Middle frontal gyrus (tissue), 1 donor: ENCODE data around the gene LETMD1.
"Not testable (repeated sequence)": the region's sequence is repeated elsewhere in the genome, so short reads cannot be mapped to it uniquely, and the experiment has no call there.

Experiments
- DNase-seq: peaks from one replicate; pipeline ENCODE4 v3.0.0-alpha.2; 2015; ENCODE audit warnings: low spot score; ENCODE audit errors: extremely low spot score

LETMD1 gene

DNA sequence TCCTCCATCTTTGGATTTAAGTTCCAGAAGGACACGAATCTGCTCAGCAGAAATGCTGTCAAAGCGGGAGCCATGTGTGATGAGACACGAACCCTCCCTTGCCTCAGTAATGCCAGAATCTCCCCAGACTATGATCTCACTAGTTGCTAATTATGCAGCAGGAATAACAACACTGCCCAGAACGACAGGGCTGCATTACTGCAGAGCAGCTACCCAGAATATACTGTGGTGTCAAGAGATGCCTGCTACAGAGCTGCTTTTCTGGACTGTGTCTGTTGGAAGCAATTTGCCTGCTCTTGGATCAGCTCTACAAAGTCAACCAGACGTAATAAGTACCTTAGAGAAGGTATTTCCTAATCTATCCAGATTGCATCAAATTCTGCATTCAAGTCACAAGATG, 29.8 kb downstream of the LETMD1 start:
- peak; percentile 54 for DNase-seq

- not testable (repeated sequence) for DNase-seq
These were observed 30.2 kb downstream of the LETMD1 start for GRCh38 chr12:51078346-51078745.

DNA sequence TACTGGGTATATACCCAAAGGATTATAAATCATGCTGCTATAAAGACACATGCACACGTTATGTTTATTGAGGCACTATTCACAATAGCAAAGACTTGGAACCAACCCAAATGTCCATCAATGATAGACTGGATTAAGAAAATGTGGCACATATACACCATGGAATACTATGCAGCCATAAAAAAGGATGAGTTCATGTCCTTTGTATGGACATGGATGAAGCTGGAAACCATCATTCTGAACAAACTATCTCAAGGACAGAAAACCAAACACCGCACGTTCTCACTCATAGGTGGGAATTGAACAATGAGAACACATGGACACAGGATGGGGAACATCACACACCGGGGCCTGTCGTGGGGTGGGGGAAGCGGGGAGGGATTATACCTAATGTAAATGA, 30.7 kb downstream of the LETMD1 start:
- DNase-seq, result not testable (repeated sequence)

GRCh38 chr12:51080136-51080535, 32.0 kb downstream of the LETMD1 start:
- no peak for DNase-seq

GRCh38 chr12:51081421-51081820, 33.3 kb downstream of the LETMD1 start:
- DNase-seq, result no peak

GRCh38 chr12:51082561-51083125, 34.5 kb downstream of the LETMD1 start:
- peak; percentile 14 for DNase-seq

- DNase-seq, result peak; percentile 91
These were observed 35.2 kb downstream of the LETMD1 start, which contains the start of gene CSRNP2 for GRCh38 chr12:51083126-51083833. Gene CSRNP2, minus strand, starts transcription at chr12:51083596. Its CDS starts 7,035 bp downstream, at chr12:51076561.

DNA sequence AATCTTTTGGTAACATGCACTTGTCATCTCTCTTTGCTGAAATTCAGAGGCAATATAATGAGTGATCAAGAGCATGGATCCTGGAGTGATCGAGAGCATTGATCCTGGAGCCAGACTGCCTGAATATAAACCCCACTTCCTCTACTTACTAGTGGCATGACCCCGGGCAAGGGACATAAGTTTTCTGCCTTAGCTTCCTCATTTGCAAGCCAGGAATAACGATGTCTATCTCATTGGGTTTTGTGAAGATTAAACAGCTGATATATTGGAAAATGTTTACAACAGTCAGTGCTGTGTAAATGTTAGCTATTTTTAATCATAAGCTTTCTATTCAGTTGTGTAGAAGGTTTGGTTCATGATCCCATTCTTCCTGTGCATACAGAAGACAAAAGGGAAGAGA, 37.6 kb downstream of the LETMD1 start:
- DNase-seq, result no peak

DNA sequence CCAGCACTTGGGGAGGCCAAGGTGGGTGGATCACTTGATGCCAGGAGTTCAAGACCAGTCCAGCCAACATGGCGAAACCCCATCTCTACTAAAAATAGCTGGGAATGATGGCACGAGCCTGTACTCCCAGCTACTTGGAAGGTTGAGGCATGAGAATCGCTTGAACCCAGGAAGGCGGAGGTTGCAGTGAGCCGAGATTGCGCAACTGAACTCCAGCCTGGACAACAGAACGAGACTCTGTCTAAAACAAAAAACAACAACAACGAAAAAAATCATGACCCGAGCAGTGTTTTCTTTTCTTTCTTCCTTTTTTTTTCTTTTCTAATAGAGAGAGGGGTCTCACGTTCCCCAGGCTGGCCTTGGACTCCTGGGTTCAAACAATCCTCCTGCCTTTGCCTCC, 38.8 kb downstream of the LETMD1 start:
- DNase-seq, result no peak

DNA sequence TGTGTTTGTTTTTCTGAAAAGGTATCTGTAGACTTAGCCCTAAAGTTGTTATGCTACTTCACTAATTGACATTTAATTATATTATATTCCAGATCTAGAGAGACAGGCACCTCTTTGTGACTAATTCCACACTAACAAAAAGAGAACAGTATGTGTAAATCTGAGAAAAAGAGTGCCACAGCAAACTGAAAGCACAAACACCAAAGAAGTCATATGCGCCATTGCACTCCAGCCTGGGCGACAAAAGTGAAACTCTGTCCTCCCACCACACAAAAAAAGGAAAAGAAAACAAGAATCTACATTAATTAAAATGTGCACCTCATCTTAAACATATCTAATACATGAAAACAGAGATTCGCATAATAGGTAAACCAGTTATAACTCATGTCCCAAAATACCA, 39.7 kb downstream of the LETMD1 start:
- no peak for DNase-seq

GRCh38 chr12:51090705-51091229, 42.6 kb downstream of the LETMD1 start:
- no peak for DNase-seq

- DNase-seq, result no peak
These were observed 50.5 kb downstream of the LETMD1 start for GRCh38 chr12:51098611-51099010.

DNA sequence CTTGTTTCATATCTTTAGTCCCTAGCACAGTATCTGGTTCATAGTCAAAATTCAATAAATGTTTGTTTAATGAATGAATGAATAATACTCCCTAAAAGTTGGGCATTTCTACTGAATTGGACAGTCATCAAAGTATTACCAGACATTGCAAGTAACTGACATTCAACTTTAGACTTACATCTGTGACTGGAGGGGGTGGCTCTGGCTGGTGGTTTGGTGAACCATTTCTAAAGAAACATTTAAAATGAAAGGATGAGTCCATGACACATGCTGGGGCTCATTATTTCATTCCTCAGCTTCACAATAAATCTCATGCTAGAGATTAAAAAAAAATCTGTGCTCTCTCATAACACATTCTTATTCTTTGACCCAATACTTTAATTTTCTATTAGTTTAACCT, 55.9 kb downstream of the LETMD1 start:
- no peak for DNase-seq

- no peak for DNase-seq
These were observed 60.0 kb downstream of the LETMD1 start for GRCh38 chr12:51108136-51108535.
